Cardiac muscle cell (in vitro differentiated cells and primary cell): Measurements from ENCODE around the gene RALGPS1. TPM values are rescaled to one million over a fixed set of nuclear protein-coding genes. Genes with fewer than 3 reads are reported as not detected.

Experiments used
- DNase-seq, 2 donors: peaks; one replicate each; pipeline versions ENCODE4 v3.0.0 to v3.0.0-alpha.2; 2010 to 2017; ENCODE audit warnings: low read depth in 1 of 2, low spot score in 1 of 2
- H3K27ac ChIP-seq: fragments of 200-600 bp; sonication (generic); 2 replicates; pipeline ENCODE4 v1.5.1; 2016
- H3K27me3 ChIP-seq: fragments of 200-600 bp; sonication (generic); 2 replicates; pipeline ENCODE4 v1.6.0; 2016; ENCODE audit warnings: control low read depth
- H3K36me3 ChIP-seq: fragments of 200-600 bp; sonication (generic); 2 replicates; pipeline ENCODE4 v1.5.1; 2016; ENCODE audit warnings: control low read depth
- H3K4me1 ChIP-seq: fragments of 200-600 bp; sonication (generic); 2 replicates; pipeline ENCODE4 v1.8.1; 2017; ENCODE audit warnings: low read depth, mild to moderate bottlenecking, mixed run types
- H3K4me3 ChIP-seq: fragments of 200-600 bp; sonication (generic); 2 replicates; pipeline ENCODE4 v1.5.1; 2016; ENCODE audit warnings: mild to moderate bottlenecking
- H3K9me3 ChIP-seq: fragments of 200-600 bp; sonication (generic); 2 replicates; pipeline ENCODE4 v1.5.1; 2017; ENCODE audit warnings: low read depth, mild to moderate bottlenecking, control low read depth
- polyA plus RNA-seq: library from polyadenylated mRNA; unstranded; fragments of >200 nt; fragmentation: Nextera tagmentation; extraction: Ambion mirVana; gene quantifications from 2 replicates; pipeline ENCODE4 v1.2.1, GENCODE V29; 2016
- total RNA-seq: library from RNA; depleted of rRNA; stranded (reverse); fragments of >200 nt; gene quantifications from 2 replicates; pipeline ENCODE4 v1.2.3, GENCODE V29; 2016
- TF ChIP-seq, protein P1 (sequence below): IDR thresholded peaks from 2 replicates; pipeline ENCODE4 v1.5.1; 2012; ENCODE audit warnings: low read depth, mild to moderate bottlenecking, low read length

Gene RALGPS1
- total and polyA plus RNA-seq, 2 experiments from 2014 or later, result 14.1 to 16.1 TPM

- DNase-seq, result no peak
- TF ChIP-seq, protein P1, sequence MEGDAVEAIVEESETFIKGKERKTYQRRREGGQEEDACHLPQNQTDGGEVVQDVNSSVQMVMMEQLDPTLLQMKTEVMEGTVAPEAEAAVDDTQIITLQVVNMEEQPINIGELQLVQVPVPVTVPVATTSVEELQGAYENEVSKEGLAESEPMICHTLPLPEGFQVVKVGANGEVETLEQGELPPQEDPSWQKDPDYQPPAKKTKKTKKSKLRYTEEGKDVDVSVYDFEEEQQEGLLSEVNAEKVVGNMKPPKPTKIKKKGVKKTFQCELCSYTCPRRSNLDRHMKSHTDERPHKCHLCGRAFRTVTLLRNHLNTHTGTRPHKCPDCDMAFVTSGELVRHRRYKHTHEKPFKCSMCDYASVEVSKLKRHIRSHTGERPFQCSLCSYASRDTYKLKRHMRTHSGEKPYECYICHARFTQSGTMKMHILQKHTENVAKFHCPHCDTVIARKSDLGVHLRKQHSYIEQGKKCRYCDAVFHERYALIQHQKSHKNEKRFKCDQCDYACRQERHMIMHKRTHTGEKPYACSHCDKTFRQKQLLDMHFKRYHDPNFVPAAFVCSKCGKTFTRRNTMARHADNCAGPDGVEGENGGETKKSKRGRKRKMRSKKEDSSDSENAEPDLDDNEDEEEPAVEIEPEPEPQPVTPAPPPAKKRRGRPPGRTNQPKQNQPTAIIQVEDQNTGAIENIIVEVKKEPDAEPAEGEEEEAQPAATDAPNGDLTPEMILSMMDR, result no peak
- Histone ChIP-seq H3K9me3 (no peaks in the 10 kb centered on the region), H3K27me3 (no peaks in the 10 kb centered on the region), H3K4me3 (no peak overlapping the region), H3K4me1 (peaks cover 13% of the 10 kb centered on the region), H3K27ac (no peak overlapping the region), H3K36me3 (peaks cover 16% of the 10 kb centered on the region)
Measured at GRCh38 chr9:126880947-126881332, 33.6 kb upstream of the RALGPS1 start.

- Histone ChIP-seq H3K27ac (no peak overlapping the region), H3K36me3 (peaks cover 16% of the 10 kb centered on the region), H3K4me1 (peaks cover 14% of the 10 kb centered on the region), H3K27me3 (no peaks in the 10 kb centered on the region), H3K4me3 (no peak overlapping the region), H3K9me3 (no peaks in the 10 kb centered on the region)
- no peak for DNase-seq
- TF ChIP-seq, protein P1, result no peak
Measured at GRCh38 chr9:126882746-126883145, 31.8 kb upstream of the RALGPS1 start.

GRCh38 chr9:126883636-126884035, 30.9 kb upstream of the RALGPS1 start:
- Histone ChIP-seq H3K4me3 (no peak overlapping the region), H3K4me1 (peaks cover 14% of the 10 kb centered on the region), H3K36me3 (peaks cover 16% of the 10 kb centered on the region), H3K27ac (peak overlapping the region; percentile 9), H3K9me3 (no peaks in the 10 kb centered on the region), H3K27me3 (no peaks in the 10 kb centered on the region)
- DNase-seq, result no peak
- TF ChIP-seq, protein P1, result no peak

- Histone ChIP-seq H3K36me3 (peaks cover 16% of the 10 kb centered on the region), H3K4me1 (peaks cover 17% of the 10 kb centered on the region), H3K4me3 (no peak overlapping the region), H3K27ac (peak overlapping the region; percentile 41), H3K27me3 (no peaks in the 10 kb centered on the region), H3K9me3 (no peaks in the 10 kb centered on the region)
- peak in 1 of 2 donors; percentile 45 for DNase-seq
- TF ChIP-seq, protein P1, result no peak
Measured at GRCh38 chr9:126885131-126885641, 29.4 kb upstream of the RALGPS1 start.

GRCh38 chr9:126886034-126886822, 28.4 kb upstream of the RALGPS1 start:
- peaks cover 12% of the 10 kb centered on the region for H3K36me3 ChIP-seq
- TF ChIP-seq, protein P1, result no peak
- no peak for DNase-seq
- H3K27me3 ChIP-seq, result no peaks in the 10 kb centered on the region
- no peak overlapping the region for H3K4me3 ChIP-seq
- no peaks in the 10 kb centered on the region for H3K9me3 ChIP-seq
- peaks cover 20% of the 10 kb centered on the region for H3K4me1 ChIP-seq
- peak overlapping the region; percentile 43 for H3K27ac ChIP-seq
